Cerebellar cortex (tissue), 1 donor: ENCODE measurements around the gene CYLD.

Experiments
- DNase-seq: peaks from one replicate; pipeline ENCODE4 v3.0.0-alpha.2; 2015; ENCODE audit warnings: low spot score

The CYLD gene

GRCh38 chr16:50819706-50820105 lies 77.8 kb downstream of the CYLD start:
- no peak for DNase-seq

GRCh38 chr16:50820225-50820624 lies 78.3 kb downstream of the CYLD start:
- no peak for DNase-seq

GRCh38 chr16:50821586-50821985 lies 79.7 kb downstream of the CYLD start:
- no peak for DNase-seq

DNA sequence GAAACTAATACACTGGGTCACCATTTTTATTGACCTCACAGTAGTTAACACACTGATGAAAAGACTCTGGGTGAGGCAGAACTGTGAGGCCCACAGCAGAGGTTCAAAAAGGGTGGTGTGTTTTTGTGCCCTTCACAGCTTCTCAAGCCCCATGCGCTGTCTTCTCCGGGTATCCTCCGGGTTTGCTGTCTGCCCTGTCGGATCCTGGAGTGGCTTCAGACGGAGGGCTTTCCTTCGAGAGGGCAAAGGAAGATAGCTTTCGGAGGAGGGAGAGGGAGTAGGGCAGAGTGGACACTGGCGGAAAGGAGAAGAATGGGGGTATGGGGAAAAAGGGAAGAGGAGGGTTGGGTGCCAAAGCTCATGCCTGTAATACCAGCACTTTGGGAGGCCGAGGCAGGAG lies 80.8 kb downstream of the CYLD start:
- DNase-seq: no peak

DNA sequence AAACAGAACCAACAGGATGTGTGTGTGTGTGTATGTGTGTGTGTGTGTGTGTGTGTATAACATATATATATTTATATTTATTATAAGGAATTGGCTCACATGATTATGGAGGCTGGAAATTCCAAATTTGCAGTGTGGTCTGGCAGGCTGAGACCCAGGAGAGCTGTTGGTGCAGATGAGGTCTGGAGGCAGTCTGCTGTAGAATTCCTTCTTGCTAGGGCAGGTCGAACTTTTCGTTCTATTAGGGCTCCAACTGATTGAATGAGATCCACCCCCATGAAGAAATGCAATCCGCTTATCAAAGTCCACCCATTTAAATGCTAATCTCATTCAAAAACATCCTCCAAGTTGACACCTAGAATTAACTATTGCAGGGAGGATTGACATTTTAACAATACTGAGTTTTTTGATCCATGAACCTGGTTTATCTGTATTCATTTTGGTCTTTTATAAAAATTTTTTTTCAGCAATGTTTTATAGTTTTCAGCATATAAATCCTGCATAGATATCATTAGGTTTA lies 85.0 kb downstream of the CYLD start:
- no peak for DNase-seq

DNA sequence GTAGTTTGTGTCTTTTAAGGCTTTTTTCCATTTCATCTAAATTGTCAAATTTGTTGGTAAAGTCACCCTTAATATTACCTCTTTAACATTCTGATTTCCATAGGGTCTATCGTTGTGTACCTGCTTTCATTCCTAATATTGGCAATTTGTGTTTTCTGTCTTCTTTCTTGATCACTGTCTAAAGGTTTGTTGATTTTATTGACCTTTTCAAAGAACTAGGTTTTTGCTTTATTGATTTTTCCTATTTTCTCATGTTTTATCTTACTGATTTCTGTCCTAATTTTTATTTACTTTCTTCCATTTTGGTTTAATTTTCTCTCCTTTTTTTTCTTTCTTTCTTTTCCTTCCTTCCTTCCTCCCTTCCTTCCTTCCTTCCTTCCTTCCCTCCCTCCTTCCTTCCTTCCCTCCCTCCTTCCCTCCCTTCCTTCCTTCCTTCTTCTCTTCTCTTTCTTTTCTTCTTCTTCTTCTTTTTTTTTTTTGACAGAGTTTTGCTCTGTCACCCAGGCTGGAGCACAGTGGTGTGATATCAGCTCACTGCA lies 86.3 kb downstream of the CYLD start:
- no peak for DNase-seq

GRCh38 chr16:50830698-50831097 lies 88.8 kb downstream of the CYLD start:
- no peak for DNase-seq

GRCh38 chr16:50831751-50832150 lies 89.9 kb downstream of the CYLD start:
- DNase-seq: no peak

- DNase-seq: no peak
These were observed 92.0 kb downstream of the CYLD start for GRCh38 chr16:50833929-50834328.

DNA sequence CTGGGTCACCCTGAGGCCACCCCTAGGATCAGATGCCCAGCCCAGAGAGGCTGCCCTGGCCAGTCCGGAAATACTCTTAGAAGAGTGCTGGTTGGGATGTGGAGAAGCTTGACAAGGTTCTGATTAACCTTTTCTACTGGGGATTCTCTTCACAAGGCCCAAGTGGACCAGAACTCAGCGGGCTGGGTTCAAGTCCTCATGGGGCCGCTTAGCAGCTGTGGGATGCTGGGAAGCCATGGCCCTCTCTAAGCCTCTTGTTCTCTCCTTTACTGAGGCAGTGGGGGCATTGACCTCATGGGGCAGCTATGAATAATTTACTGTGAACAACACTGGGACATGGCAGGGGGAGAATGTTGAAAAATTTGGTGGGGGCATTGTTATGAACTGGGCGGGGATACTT lies 92.8 kb downstream of the CYLD start:
- DNase-seq: no peak

DNA sequence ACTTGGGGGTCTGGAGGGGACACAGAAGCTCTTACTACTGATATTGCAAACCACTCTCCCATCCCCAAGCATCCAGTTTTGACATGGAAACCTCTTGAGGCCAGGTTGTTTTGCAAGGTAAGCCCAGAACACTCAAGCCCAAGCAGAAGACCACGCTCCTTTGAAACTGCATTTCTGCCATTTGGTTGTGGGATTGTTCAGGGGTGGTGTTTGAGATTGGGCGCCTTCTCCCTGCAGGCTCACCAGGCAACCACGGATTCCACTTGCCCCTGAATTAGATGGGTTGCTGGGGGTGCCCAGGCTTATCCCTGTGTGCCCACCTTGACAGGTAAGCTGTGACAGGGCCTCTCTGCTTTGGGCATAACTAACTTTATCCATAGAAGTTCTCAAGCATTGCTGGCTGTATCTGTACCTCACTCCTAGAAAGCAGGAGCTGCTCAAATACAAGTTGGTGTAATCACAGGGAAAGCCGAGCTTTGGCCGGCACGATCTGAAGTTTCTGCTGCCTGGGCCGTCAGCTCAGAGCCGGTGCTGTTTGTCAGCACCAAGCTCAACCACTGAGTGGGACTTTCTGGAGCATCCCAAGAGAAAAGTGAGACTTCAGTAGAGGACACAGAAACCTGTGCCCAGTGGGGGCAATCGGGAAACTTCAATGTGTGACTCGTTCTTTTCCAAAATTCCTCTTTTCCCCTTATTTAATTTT lies 93.6 kb downstream of the CYLD start:
- no peak for DNase-seq

DNA sequence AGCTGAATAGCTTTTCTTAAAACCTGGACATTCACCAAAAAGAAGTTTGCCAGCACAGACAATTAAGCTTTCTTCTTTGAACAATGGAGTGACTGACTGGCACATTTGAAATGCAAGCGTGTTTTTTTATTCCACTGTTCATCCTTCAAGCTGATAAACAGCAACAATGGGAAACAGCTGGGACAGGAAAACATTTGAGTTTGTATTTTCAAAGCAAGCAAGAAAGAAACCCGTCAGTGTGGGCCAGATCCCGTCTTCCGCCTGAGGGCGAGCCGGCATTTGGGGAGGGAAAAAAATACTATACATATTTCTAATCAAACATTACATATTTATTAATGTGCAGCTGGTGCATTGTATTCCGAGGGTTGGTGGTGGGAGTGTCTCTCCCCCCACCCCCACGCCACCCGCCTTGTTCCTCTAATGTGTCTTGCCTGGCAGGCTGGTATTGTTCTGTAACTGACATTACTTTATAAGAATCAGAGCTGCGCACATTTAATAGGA lies 94.3 kb downstream of the CYLD start:
- no peak for DNase-seq

GRCh38 chr16:50837324-50837723 lies 95.4 kb downstream of the CYLD start:
- DNase-seq: no peak

GRCh38 chr16:50838165-50838564 lies 96.3 kb downstream of the CYLD start:
- DNase-seq: no peak

DNA sequence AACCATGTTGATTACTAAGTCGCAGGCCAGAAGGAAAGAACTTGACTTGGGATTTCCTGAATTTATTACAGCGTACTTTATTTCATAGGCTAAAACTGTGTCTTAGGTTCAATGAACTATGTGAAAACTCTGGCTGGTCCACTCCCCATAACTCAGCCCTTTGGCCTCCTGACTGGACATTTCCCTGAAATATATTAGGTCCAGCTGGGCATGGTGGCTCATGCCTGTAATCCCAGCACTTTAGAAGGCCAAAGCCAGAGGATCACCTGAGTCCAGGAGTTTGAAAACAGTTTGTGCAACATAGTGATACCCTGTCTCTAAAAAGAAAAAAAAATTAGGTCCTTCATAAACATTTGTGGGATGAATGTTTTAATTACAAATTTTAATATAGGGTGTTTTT lies 97.0 kb downstream of the CYLD start:
- no peak for DNase-seq

DNA sequence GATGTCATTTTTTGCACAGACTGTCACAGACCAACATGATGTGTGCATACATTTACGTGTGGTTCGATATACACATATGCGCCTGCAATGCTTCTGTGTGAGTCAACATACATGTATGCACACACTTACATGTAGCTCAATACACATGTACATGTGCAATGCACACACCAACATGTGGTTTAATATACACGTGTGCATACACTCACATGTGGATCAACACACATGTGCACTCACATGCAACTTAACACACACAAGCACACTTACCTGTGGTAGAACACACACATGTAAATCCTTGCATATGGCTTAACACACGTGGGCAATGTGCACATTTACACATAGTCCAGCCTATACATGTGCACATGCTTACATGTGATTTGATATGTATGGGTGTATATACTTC lies 97.5 kb downstream of the CYLD start:
- no peak for DNase-seq

DNA sequence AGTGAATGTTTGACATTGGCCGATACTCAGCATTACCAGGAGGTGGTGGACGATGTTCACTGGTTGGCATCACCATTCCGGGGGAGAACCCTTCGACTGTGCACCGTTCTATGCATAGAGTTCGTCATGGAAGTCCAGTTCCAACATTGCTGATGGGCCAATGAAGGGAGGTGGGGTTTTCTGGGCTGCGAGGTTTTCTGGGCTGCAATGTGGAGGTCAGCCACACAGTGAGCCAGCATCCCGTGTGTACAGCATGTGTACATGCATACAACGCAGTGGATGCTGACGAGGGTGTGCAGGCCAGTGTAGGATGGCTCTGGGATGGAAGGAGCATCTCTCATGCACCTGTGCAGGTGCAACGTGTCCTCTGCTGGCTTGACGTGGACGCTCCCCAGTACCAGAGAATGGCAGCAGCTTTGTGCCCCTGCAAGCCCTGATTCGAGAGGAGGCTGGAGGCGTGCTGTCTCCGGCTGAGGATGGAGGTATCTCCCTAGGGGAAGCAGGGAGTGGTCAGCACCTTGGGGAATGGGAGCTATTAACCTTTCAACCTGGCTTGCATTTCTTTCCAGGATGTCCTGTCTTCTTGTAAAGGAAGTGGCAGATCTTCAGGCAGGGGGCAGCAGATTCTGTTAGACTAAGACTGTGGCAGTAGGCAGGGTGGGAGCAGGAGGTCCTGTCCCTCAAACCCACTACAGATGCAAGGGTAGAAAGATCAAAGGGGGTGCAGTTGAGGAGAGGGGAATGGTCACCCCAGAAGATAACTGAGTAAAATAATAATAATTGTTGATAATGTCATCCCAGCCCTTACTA lies 98.2 kb downstream of the CYLD start:
- no peak for DNase-seq

GRCh38 chr16:50841081-50841886 lies 99.4 kb downstream of the CYLD start:
- DNase-seq: no peak

GRCh38 chr16:50842013-50842505 lies 100.2 kb downstream of the CYLD start:
- no peak for DNase-seq

DNA sequence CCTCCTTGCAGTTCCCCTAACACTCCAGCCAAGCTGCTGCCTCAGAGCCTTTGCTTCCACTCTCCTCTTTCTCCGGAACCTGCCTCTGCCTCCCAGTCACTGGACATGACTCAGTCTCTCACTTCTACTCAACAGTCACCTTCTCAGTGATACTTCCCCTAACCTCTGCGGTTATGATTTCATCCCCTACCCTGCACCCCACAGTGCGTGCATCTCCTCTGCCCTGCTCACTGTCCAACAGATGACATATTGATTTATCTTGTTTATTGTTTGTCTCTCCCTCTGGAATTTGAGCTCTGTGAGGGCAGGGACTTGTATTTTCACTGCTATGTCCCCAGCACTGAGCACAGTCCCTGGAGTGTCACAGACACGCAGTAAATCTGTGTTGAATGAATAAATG lies 100.7 kb downstream of the CYLD start:
- DNase-seq: no peak

DNA sequence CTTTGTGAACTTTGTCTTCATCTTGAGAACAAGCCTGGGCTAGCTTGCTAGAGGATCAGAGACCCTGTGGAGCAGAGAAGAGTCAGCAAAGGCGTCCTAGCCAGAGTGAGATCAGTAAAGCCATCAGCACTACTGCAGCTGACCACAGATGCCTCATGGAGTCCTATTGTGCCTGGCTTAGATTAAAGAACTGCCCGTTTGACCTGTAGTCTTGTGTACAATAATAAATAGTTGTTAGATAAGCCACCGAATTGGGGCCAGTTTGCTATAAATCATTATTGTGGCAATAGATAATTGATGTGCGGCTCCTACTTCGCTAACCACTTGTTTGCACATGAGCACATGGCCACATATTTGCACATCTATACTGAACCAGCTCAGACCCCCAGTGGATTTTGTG lies 103.0 kb downstream of the CYLD start:
- no peak for DNase-seq

GRCh38 chr16:50845296-50845695 lies 103.4 kb downstream of the CYLD start:
- no peak for DNase-seq
